ENCODE measurements around the gene FAXC.
"Not testable (repeated sequence)": the region's sequence is repeated elsewhere in the genome, so short reads cannot be mapped to it uniquely, and the experiment has no call there.

FAXC gene

DNA sequence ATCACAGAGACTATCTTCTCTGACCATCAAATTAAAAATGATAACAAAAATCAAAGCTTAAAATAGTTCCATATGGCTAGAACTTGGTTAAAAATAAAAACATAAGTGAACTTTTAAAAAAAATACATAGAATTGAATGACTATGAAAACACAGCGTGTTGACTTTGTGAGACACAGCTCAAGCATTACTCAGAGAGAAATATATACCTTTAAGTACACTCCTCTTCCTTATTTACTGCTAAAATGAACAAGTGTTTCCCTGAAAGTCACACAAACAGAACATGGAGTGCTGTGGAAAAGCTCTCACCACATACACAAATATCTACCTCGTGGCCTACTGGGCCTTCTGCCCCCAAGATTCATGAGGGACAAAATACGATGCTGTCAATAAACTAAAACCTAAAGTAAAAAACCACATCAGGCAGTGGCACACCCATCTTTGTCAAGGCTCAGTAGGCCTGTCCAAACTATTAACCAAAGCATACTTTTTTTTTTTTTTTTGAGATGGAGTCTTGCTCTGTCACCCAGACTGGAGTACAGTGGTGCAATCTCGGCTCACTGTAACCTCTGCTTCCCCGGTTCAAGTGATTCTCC lies 7.5 kb downstream of the FAXC start:
- no peak for DNase-seq (ENCODE audit: low read depth in 3 of 3)

DNA sequence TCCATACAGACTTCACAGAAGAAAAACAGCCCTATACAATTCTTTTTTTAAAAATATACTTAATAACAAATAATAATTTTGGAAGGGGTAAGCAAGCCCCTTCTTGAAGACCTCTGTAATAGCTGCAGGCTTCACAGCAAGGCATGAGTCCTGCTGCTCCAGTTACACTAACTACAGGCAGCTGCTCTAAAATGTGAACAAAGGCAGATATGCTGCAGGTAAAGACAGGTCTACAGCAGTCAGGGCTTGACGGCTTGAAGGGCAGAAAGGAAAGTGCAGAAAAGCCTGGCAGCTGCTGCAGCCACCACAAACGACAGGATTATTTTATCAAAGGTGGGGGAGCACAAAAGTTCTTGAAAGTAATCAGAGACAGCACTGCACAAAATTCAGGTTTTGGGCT lies 11.3 kb downstream of the FAXC start:
- no peak for DNase-seq (ENCODE audit: low read depth in 3 of 3)

DNA sequence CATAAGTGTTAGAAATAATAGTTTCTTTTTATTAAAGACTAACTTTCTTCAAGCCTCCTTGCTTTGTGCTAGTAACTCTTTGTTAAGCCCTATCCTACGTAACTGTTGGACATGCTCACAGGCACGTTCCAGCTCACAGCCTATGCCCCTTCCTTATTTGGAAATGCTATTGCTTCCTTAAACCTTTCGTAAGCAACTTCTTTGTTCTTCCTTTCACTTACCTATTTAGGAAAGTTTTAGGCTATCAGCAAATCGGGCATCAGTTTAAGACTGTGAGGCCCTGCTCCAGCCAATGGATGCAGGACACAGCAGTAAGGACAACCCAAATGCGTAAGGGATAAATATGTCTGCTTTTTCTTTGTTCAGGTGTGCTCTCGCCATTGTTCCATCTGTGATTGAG lies 14.2 kb downstream of the FAXC start:
- DNase-seq (ENCODE audit: low read depth in 3 of 3) = not testable (repeated sequence)

DNA sequence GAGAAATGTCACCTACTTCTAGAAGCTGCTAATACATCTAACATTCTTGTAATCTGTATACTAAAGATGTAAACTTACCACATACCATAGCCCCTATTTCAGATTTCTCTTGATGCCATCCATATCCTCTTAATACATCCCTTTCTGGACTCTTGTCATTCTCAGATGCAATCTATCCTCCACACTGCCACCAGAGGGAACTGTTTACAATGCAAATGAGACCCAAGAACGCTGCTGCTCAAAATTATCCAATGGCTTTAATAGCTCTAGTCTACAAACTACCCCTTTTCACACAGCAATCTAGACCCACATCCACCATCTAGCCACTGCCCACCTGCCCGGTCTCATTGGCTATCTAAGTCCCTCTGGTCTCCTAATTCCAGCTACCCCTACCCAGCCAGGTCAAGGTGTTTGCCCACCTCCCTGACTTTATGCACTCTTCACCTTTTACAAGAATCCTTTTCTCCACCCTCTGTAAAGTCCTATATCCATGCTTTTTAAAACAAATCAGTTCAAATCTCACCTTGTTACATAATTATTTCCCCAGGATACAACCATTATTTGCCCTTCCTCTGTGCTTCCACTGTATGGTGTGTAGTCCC lies 14.8 kb downstream of the FAXC start:
- no peak for DNase-seq (ENCODE audit: low read depth in 3 of 3)

DNA sequence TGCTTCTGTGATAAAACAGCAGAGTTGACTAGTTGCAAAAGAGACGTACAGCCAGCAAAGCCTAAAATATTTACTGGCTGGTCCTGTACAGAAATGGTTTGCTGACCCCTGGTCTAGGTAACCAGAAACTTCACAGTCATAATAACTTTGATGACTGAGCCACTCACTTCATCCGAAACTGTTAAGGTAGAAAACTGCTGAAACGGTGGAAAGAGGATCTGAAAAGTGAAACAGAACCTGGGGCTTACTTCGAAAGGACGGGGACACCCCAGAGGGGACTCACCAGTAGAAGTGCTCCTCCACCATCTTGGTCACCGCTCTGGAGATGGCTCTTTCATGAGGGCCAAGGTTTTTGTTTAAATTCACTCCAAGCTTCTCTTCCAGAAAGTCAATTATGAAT lies 16.4 kb downstream of the FAXC start:
- DNase-seq (ENCODE audit: low read depth in 3 of 3) = no peak

DNA sequence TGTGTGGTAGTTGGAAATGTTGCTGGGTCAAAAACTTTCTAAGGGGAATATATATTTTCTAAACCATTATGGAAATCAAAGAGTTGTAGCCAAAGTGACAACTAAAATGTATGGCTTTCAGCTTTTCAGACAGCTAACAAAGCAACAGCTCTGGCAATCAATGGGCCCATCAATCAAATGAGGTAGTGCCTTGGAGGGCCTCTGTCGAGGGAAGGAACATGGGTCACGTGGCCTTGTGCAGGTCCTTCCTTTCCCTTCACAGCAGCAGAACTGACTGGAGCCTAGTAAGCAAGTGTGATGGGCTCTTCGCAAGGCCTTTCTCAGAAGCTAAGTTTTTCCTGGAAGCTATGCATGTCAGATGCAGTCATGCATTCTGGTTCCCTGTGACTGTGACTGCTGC lies 17.9 kb downstream of the FAXC start:
- DNase-seq (ENCODE audit: low read depth in 3 of 3) = no peak

DNA sequence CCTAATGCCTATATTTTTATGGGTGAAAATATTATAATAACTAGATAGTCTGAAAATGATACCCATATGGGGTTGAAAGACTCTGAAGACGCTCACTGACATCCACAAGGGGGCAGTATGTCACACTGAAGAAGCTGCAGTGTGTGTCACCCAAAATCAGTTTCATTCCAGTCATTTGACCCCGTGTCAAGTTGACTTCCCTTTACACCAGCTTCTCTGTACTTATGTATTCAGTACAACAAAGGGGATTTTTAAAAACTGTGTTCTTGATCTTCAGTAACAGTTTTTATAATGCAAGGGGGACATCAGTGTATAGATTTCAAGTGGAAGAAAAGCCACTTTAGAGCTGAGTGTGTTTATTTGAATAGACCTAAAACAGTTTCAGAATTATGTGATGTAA lies 19.3 kb downstream of the FAXC start:
- DNase-seq (ENCODE audit: low read depth in 3 of 3) = peak; percentile 12 to 54 (median 52)

DNA sequence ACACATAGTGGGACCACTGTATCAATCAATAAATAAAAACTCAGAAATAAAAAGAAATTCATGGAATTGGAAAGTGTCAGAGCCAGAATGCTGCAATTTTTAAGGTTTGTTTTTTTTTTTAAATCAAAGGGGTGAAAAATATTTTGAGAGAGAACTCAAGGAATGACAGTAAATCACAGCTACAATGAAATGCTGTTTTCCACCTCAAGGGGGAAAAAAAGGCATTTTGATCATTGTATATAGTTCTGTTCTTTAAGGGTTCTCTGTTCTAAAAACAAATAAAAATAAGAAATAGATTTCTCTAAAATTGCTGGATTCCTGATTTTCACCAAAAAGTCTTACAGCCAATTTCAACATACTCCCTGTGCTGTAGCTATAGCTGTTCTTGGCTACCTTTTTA lies 24.5 kb downstream of the FAXC start:
- DNase-seq (ENCODE audit: low read depth in 3 of 3) = no peak

DNA sequence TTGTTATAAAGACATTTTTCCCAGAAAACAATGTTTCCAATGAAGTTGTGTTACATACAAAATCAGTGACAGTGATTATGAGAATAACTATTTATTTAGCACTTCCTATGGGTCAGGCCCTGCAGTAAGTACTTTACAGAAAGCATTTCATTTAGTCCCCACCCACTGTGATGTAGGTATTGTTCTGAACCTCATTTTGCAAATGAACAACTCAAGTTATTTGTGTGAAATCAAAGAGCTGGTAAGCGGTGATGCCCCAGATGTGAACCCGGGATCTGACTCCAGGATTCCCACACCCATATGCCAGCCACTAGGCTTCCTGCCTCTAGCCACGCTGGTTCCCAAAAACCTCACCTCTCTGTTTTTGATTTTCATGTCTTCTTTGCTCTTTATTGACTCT lies 30.9 kb downstream of the FAXC start:
- DNase-seq (ENCODE audit: low read depth in 3 of 3) = no peak

DNA sequence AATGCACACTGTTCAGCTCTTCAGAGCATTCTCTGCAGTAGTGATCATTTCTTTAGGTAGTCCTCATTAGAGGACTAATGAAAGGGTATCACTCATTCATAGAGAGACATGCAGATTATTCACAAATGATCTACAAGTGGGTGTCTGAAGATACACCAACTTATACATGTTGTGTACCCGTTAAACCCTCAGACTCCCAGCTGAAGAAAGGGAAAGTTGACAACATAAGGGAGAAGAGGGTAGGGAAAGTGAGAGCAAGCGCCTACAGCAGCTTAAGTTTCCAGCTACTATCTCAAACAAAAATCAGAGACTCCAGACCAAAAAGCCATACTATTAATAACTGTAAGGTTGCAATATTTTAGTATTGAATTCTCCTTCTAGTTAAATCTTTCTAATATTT lies 37.1 kb downstream of the FAXC start:
- DNase-seq (ENCODE audit: low read depth in 3 of 3) = no peak

DNA sequence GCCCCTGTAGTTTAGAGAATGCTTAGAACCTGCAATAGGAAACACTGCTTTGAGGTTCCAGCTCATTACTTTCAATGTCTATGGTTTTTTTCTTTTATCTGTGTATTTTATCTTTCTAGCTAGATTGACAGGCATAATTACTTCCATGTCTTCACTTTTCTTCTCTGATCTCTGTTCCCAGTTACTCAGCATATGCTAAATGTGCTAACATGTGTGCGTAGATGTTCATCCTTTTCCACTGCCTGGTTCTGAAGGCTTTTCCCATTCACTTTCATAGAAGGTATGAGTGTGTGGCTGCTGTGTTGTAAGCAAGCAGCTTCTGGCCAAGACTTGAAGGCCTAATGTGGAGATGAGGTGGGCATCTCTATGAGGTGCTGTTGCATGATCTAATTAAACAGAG lies 38.9 kb downstream of the FAXC start:
- no peak for DNase-seq (ENCODE audit: low read depth in 3 of 3)

DNA sequence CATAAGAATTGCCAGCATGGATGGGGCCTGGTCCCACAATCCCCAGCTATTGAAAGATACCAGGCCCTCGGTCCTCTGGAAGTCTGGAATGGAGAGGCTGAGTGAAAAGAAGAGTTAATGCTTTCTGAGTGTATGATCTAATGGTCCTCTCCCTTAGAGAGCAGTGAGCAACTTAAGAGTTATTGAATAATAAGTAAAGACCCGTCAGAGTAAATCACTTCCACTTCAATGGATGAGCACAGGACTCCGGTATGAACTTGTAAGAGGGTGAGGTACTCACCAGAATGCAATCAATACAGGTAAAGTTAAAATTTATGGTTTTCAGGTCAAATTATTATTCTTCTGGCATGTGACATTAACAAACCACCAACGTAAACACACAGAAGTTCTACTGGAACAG lies 39.9 kb downstream of the FAXC start:
- DNase-seq (ENCODE audit: low read depth in 3 of 3) = no peak

DNA sequence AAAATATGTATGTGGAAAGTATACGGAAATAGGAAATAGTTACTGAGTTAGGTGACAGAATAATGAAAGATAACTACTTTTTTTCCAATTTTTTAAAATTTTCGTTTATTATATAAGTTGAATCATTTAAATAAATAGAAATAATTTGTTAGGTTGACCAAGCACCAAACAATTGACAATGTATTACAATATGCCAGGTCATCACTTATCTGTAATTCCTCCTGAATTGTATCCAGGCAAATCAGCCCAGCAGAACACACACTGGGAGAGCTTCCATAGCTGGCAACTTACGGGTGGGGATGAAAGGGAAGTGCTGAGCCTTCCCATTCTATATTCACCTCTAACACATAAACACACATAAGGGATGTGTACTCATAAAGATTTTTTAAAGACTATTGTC lies 40.7 kb downstream of the FAXC start:
- no peak for DNase-seq (ENCODE audit: low read depth in 3 of 3)

DNA sequence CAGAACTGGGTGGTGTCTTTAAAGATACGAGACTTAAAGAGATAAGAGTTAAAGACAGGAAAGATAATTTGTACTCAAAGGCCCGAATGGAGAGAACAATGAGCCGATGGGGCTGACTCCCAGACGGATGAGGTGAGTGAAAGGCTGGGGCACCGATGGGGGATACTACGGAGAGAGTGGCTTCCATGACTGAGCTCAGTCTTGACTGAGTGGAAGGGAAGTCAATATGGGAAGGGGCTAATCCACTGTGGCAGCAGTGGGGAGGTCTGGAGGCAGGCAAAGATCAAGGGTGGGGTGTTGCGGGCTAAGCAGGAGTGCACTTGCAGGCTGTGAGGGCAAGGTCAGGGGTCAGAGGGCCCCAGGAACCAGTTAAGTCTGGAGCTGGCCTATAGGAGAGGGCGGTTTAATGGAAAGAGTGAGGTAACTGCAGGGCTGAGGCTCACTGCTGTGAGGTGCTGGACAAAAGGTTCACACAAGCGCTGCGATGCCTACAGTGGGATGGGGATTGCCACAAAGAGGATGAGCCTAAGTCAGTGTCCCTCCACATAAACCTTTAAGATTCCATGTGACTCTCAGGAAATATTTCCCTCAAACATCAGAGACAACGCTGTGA lies 42.1 kb downstream of the FAXC start:
- DNase-seq (ENCODE audit: low read depth in 3 of 3) = no peak

DNA sequence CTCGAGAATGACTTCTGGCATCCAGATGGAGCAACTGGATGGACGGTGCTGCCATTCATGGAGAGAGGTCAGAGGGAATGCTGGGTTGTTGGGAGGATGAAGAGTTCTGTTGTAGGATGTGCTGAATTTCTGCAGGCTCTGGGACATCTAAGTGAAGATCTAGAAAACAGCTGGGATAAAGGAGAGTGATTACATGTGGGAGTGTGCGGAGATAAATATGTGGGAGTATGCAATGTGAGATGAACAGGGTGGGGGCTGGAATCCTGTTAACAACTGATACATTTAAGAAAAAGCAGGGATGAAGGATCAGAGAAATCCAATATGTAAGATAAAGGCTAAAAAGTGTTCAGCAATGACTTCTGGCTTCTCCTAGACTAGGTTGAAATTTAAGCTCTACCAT lies 43.1 kb downstream of the FAXC start:
- DNase-seq (ENCODE audit: low read depth in 3 of 3) = no peak

DNA sequence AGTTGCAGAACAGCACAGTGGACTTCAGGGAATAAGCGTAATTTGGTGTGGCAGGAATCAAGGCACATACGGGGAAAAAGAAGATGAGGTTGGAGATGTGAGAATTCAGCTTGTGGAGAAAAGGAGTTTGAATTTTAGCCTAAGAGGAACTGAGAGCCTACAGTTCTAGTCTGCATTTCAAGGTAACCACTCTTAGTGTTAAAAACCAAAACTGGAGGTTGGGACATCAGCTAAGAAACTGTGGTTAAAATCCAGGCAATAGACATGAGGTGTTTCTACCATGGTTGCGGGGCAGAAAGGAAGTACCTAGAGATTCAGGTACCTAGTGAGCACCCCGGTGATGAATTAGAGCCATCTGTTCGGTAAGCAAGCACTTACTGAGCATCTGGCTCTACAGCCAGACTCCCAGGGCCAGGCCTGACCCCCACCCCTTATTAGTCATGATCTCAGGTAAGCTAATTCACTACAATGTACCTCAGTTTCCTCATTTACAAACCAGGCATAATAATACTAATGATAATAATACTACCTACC lies 44.4 kb downstream of the FAXC start:
- DNase-seq (ENCODE audit: low read depth in 3 of 3) = no peak

DNA sequence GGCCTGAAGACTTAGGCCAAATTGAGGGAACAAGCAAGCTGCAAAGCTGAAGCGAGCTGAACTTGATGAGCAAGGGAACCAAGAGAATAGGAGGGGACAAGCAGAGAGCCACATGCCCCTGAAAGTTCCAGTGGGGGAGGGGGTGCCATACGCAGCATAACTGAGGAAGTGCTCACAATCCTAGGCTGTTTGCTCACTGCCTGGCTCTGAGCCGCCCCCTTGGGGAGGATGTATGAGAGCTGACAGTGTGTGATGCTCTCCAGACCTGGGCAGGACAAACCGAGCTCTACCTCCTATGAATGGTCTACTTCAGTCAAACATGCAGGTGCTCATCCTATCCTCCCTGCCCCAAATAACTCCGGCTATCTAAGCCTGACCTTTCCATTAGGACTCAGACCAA lies 52.1 kb downstream of the FAXC start:
- DNase-seq (ENCODE audit: low read depth in 3 of 3) = no peak

DNA sequence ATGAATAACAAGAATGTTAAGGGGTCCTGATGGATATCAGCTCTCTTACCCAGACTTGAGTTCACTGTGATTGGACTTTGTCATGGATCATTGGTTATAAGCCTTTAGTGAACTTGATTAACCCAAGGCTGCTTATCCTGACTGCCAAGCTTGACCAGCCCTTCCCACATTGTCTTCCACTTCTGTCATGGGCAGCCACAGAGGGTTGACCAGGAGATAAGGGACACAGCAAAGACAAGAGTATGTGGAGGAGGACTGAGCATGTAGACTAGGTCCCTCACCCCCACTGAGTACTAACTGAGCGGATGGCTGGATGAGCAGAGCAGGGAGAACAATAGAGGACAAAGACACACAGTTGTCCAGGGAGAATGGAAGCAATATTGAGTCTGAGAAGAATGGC lies 52.5 kb downstream of the FAXC start:
- DNase-seq (ENCODE audit: low read depth in 3 of 3) = no peak

DNA sequence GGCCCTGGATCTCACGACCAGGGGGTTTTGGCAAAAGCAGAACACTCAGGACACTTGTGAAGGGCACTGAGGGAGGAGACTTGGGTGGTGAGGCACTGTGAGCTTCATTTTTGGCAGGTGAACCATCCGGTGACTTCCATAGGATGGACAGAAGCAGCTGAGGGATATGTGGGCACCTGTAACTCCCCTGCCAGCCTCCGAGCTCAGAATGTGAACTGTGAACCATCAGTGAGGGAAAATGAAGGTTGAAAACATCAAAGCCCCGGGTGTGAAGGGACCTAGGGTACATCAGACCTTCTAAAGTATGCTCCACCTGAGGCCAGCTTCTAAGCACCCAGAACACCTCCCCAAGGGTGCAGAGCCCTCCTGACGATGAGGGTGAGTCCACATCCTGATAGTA lies 53.2 kb downstream of the FAXC start:
- DNase-seq (ENCODE audit: low read depth in 3 of 3) = no peak

DNA sequence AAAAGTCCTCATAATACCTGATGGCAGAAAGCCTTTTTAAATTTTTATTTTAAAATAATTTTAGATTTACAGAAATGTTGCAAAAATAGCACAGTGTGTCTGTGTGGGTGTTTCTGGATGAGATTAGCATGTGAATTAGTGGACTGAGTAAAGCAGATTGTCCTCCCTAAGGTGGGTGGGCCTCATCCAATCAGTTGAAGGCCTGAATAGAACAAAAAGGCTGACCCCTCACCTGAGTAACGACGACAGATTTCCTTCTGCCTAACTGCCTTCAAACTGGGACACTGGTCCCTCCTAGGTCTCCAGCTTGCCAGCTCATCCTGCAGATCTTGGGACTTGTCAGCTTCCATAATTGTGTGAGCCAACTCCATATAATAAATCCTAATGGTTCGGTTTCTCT lies 54.2 kb downstream of the FAXC start:
- DNase-seq (ENCODE audit: low read depth in 3 of 3) = no peak

DNA sequence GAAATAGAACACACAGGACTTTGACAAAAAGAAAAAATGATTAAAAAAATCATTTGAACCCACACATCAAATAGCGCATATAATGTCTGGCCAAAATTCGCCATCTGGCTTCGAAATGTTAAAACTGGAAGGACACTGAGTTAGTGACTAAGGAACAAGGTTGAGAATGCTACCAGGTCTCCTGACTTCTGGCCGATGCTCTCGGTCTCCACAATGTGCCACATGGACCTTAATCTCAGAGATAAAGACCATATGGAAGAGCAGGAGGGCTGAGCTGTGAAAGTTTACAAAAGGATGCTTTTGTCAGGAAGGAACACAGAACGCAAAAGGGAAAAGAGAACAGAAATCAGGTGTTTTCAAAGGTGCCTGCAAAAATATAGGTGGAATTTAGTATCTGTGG lies 54.7 kb downstream of the FAXC start:
- no peak for DNase-seq (ENCODE audit: low read depth in 3 of 3)

DNA sequence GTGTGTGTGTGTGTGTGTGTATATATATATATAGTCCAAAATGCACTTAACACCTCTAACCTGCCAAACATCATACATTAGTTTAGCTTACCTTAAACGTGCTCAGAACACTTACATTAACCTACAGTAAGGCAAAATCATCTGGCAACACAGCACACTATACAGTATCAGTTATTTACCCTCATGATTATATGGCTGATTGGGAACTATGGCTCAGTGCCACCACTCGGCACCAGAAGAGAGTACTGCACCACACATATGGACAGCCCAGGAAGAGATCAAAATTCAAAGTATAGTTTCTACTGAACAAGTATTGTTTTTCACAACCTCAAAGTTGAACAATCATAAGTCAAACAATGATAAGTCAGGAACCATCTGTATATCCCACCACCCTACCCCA lies 59.8 kb downstream of the FAXC start:
- no peak for DNase-seq (ENCODE audit: low read depth in 3 of 3)

DNA sequence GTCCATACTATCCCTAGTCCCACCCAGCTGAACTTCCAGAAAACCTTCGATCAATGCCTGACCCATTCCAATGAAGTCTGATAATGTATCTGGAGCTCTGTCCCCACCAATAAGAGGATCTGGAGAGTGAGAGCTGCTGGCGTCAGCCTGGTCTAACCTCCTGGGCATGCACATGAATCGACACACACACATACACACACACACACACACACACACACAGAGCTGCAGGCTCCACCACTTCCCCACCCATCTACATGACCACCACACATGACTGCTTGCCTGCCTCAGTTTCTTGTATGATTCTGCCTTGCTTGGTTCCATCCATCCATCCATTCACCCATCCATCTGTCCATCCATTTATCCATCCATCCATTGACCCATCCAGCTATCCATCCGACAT lies 60.8 kb downstream of the FAXC start:
- DNase-seq (ENCODE audit: low read depth in 3 of 3) = no peak

DNA sequence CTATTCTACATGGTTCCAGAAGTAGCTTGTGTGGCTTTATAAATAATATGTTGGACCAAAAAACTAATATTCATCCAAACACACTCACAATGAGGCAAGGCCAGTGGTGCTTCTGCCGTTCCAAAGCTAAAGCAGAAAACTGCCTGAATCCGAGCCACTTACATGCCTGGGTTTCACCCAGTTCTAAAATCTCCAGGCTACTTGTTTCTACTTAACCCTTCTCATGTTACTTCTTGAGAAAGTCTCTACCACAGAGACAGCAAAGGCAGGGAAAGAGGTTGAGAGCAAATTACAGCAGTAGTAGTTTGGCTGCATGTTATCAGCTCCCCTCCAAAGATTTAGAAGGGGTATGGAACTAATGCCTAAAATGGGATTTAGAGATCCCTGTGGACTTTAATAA lies 62.0 kb downstream of the FAXC start:
- DNase-seq (ENCODE audit: low read depth in 3 of 3) = no peak
